DND-41 (cell line): ENCODE data around the gene PGAM2.
A peak's percentile ranks its signal among the peaks of the same experiment; 100 is the strongest.

Experiments
- ATAC-seq: fragments of 200-7000 bp; cut with Tn5 transposase; 3 replicates; pipeline ENCODE4 v1.9.1; 2021; ENCODE audit warnings: low read depth; ENCODE audit not compliant: insufficient read depth
- DNase-seq: peaks from one replicate; pipeline ENCODE4 v3.0.0-alpha.2; 2020
- H2AFZ ChIP-seq: 2 replicates; pipeline ENCODE4 v1.6.0; 2012; ENCODE audit warnings: low read depth, low read length
- H3K27ac ChIP-seq: 2 replicates; pipeline ENCODE4 v1.5.1; 2012; ENCODE audit warnings: low read length, inconsistent platforms
- H3K27me3 ChIP-seq: fragments of 200-600 bp; sonication (generic); 2 replicates; pipeline ENCODE4 v1.6.0; 2012; ENCODE audit warnings: low read length, mild to moderate bottlenecking, inconsistent platforms; ENCODE audit not compliant: insufficient read depth, poor library complexity
- H3K36me3 ChIP-seq: 2 replicates; pipeline ENCODE4 v1.5.1; 2012; ENCODE audit warnings: low read length, inconsistent platforms; ENCODE audit not compliant: insufficient read depth
- H3K4me1 ChIP-seq: 2 replicates; pipeline ENCODE4 v1.5.1; 2012; ENCODE audit warnings: mild to moderate bottlenecking, low read length; ENCODE audit not compliant: insufficient read depth
- H3K4me2 ChIP-seq: 2 replicates; pipeline ENCODE4 v1.6.0; 2012; ENCODE audit warnings: mild to moderate bottlenecking, moderate library complexity, low read length, inconsistent platforms; ENCODE audit not compliant: insufficient read depth
- H3K4me3 ChIP-seq, 2 experiments: fragments of 200-600 bp in 1 of 2; shearing (Covaris generic) in 1 of 2; 2 replicates each; pipeline ENCODE4 v1.5.1; 2012 to 2016; ENCODE audit warnings: inconsistent platforms in 2 of 2, low read length in 2 of 2, mild to moderate bottlenecking in 2 of 2, low read depth in 1 of 2, moderate library complexity in 1 of 2
- H3K79me2 ChIP-seq: 2 replicates; pipeline ENCODE4 v1.6.0; 2012; ENCODE audit warnings: low read length, inconsistent platforms; ENCODE audit not compliant: insufficient read depth
- H3K9ac ChIP-seq: 2 replicates; pipeline ENCODE4 v1.6.0; 2012; ENCODE audit warnings: low read depth, mild to moderate bottlenecking, inconsistent platforms, low read length, moderate library complexity
- H3K9me3 ChIP-seq: 2 replicates; pipeline ENCODE4 v1.5.1; 2012; ENCODE audit warnings: low read length, moderate library complexity, mild to moderate bottlenecking, inconsistent platforms; ENCODE audit not compliant: insufficient read depth, severe bottlenecking
- H4K20me1 ChIP-seq: 2 replicates; pipeline ENCODE4 v1.6.0; 2012; ENCODE audit warnings: low read length; ENCODE audit not compliant: insufficient read depth
- EZH2 ChIP-seq: IDR thresholded peaks from 3 replicates; pipeline ENCODE4 v1.6.1; 2012; ENCODE audit warnings: borderline replicate concordance, low read depth, mild to moderate bottlenecking, moderate library complexity, low read length, inconsistent platforms; ENCODE audit not compliant: severe bottlenecking
- TF ChIP-seq, protein P1 (sequence below): IDR thresholded peaks from 2 replicates; pipeline ENCODE4 v1.5.1; 2012; ENCODE audit warnings: borderline replicate concordance, low read length, moderate library complexity, mild to moderate bottlenecking; ENCODE audit not compliant: poor library complexity, severe bottlenecking; ENCODE audit errors: extremely low read depth

The PGAM2 gene

DNA sequence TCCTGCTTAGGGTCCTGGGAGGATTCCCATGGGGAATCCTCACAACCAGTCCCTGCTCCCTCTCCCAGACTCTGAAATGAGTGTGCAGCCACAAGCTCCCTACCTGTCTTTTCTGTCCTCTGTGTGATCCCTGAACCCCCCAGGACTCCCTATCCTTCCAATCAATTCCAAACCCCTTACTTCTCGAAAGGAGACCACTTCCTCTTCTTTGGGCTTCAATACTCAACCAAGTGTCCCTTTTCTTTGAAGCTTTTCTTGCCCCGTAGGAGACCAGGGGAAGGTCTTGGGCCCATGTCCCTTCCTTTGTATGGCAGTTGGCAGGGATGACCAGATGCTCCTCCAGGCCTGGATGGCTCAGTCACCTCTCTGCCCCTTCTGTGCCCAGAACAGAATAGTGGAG is 40.5 kb upstream of the PGAM2 start:
- H2AFZ ChIP-seq: no peak overlapping the region
- TF ChIP-seq, protein P1, sequence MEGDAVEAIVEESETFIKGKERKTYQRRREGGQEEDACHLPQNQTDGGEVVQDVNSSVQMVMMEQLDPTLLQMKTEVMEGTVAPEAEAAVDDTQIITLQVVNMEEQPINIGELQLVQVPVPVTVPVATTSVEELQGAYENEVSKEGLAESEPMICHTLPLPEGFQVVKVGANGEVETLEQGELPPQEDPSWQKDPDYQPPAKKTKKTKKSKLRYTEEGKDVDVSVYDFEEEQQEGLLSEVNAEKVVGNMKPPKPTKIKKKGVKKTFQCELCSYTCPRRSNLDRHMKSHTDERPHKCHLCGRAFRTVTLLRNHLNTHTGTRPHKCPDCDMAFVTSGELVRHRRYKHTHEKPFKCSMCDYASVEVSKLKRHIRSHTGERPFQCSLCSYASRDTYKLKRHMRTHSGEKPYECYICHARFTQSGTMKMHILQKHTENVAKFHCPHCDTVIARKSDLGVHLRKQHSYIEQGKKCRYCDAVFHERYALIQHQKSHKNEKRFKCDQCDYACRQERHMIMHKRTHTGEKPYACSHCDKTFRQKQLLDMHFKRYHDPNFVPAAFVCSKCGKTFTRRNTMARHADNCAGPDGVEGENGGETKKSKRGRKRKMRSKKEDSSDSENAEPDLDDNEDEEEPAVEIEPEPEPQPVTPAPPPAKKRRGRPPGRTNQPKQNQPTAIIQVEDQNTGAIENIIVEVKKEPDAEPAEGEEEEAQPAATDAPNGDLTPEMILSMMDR: no peak
- no peak for TF ChIP-seq EZH2
- peak overlapping the region; percentile 98 for H3K4me2 ChIP-seq
- peak overlapping the region; percentile 86 for H3K27ac ChIP-seq
- peaks cover 65% of the 10 kb centered on the region for H3K36me3 ChIP-seq
- H3K27me3 ChIP-seq: no peaks in the 10 kb centered on the region
- H3K4me3 ChIP-seq: peak overlapping the region; percentile 68 to 92; a peak in 3 of 4 replicates
- DNase-seq: no peak
- H3K79me2 ChIP-seq: peaks cover 78% of the 10 kb centered on the region
- ATAC-seq: no peak
- H3K9ac ChIP-seq: peak overlapping the region; percentile 94
- H3K9me3 ChIP-seq: no peaks in the 10 kb centered on the region
- H3K4me1 ChIP-seq: peaks cover 89% of the 10 kb centered on the region
- H4K20me1 ChIP-seq: peaks cover 64% of the 10 kb centered on the region

DNA sequence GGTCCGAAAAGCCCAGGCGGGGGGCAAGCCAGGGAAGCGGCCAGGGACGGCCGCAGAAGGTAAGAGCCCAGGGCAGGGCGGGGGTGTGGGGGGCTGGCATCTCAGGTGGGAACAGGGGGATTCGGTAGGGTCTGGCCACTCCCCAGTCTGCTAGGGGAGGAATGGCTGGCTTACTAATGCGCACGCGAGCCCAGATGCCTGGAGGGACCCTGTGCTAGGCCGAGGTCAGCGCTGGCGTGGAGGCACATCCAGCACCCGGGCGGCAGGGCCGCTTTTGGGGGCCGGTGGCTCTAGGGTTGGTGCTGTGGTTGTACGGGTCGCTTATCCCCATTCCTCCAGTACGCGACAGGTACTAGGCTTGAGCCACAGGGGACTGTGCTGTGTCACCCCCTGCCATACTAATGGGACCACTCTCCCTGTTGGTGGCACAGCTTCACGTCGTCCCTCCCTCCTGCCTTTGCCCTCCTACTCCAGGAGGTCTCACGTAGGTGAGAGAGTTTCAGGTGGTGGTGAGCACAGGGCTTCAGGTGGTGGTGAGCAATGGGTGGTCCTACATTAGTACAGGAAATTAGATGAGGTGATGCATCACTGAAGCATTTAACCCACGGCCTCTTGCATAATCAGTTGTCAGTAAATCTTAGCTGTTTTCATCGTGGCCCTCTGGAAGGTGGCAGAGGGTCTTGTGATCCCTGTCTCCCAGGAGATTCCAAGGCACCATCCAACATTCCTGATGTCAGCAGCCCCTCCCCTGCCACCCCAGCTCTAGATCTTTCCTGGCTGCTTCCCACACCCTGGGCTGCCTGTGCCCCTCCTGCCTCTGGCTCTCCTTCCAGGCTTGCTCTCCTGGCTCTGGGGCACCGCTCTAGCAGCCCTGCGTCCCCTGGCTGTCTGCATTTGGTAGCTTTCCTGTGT is 39.7 kb upstream of the PGAM2 start:
- Histone ChIP-seq H3K9ac (peak overlapping the region; percentile 94), H3K27ac (peak overlapping the region; percentile 86), H3K9me3 (no peaks in the 10 kb centered on the region), H3K27me3 (no peaks in the 10 kb centered on the region), H3K79me2 (peaks cover 71% of the 10 kb centered on the region), H2AFZ (peak overlapping the region; percentile 47; the same call in 1 of the 2 replicates), H3K4me2 (peak overlapping the region; percentile 98), H4K20me1 (peaks cover 57% of the 10 kb centered on the region), H3K36me3 (peaks cover 58% of the 10 kb centered on the region), H3K4me1 (peaks cover 89% of the 10 kb centered on the region), H3K4me3 (peak overlapping the region; percentile 68 to 92)
- ATAC-seq (peak; percentile 34), DNase-seq (no peak)
- no peak for TF ChIP-seq EZH2
- TF ChIP-seq, protein P1: no peak

DNA sequence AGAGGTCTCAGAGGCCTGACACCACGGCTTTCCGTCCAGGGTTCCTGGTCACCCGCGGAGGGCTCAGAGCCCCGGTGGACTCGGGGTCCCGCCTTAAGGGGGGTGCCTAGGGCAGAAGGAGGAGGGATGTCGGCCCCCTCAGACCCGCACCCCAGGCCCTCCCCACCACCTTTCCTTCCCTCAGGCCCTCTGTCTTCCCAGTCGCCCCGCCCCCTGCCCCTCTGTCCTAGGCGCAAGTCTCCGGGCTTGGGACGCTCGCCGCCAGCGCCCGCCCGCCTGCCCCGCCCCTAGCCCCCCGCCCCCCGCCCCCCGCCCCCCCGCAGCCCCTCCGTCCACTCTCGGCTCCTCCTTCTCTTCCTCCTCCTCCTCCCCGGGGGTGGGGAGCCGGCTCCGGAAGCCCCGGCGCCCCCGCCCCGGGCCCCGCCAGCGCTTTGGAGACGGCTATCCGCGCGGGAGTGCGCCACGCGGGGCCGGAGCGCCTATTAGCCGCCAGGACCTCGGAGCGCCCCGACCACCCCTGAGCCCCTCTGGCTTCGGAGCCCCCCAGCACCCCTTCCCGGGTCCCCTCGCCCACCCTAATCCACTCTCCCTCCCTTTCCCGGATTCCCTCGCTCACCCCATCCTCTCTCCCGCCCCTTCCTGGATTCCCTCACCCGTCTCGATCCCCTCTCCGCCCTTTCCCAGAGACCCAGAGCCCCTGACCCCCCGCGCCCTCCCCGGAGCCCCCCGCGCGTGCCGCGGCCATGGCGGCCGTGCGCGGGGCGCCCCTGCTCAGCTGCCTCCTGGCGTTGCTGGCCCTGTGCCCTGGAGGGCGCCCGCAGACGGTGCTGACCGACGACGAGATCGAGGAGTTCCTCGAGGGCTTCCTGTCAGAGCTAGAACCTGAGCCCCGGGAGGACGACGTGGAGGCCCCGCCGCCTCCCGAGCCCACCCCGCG is 38.8 kb upstream of the PGAM2 start, which contains the start of gene AEBP1:
Gene AEBP1 (plus strand): TSS at position 423 of the 937 bp plus-strand sequence. CDS start 321 bp downstream, at position 744.
- Histone ChIP-seq H3K4me1 (peaks cover 91% of the 10 kb centered on the region), H3K27me3 (no peaks in the 10 kb centered on the region), H2AFZ (peak within 1 kb of the TSS; percentile 47), H3K9me3 (no peaks in the 10 kb centered on the region), H3K4me3 (peak within 1 kb of the TSS; percentile 68 to 92), H3K79me2 (peaks cover 62% of the 10 kb centered on the region), H3K36me3 (peaks cover 49% of the 10 kb centered on the region), H3K4me2 (peak within 1 kb of the TSS; percentile 98), H3K9ac (peak within 1 kb of the TSS; percentile 94), H3K27ac (peak within 1 kb of the TSS; percentile 91), H4K20me1 (peaks cover 48% of the 10 kb centered on the region)
- ATAC-seq (peak; percentile 69), DNase-seq (peak; percentile 82)
- TF ChIP-seq, protein P1: peak; percentile 37
- no peak for TF ChIP-seq EZH2
